ENCODE measurements around the gene SMPDL3A.

The SMPDL3A gene

DNA sequence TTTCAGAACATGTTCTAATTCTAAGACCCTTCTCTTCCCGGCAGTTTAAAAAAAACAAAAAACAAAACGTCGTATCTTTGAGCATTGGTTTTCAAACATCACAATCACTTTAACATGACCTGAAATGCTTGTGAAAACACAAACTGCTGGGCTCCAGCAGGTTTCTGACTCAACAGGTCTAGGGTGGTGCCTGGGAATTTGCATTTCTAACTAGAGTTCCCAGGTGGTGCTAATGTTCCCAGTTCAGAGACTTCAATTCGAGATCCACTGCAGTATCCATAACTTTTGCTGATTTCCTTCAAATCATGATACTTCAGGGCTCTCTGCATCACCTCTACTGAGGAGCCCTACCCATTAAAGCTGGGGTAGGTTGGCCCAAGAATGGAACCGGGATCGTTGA lies 850 bp upstream of the SMPDL3A start:
- H3K4me1 Mint-ChIP-seq: peaks cover 37% of the 10 kb centered on the region
- TF ChIP-seq, protein P1, sequence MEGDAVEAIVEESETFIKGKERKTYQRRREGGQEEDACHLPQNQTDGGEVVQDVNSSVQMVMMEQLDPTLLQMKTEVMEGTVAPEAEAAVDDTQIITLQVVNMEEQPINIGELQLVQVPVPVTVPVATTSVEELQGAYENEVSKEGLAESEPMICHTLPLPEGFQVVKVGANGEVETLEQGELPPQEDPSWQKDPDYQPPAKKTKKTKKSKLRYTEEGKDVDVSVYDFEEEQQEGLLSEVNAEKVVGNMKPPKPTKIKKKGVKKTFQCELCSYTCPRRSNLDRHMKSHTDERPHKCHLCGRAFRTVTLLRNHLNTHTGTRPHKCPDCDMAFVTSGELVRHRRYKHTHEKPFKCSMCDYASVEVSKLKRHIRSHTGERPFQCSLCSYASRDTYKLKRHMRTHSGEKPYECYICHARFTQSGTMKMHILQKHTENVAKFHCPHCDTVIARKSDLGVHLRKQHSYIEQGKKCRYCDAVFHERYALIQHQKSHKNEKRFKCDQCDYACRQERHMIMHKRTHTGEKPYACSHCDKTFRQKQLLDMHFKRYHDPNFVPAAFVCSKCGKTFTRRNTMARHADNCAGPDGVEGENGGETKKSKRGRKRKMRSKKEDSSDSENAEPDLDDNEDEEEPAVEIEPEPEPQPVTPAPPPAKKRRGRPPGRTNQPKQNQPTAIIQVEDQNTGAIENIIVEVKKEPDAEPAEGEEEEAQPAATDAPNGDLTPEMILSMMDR (IDR thresholded peaks at IDR 0.05): no peak
- no peaks in the 10 kb centered on the region for H3K36me3 Mint-ChIP-seq (ENCODE audit: low read depth)
- peaks cover 19% of the 10 kb centered on the region for H3K27me3 Mint-ChIP-seq (ENCODE audit: low read depth, poor library complexity)
- no peaks in the 10 kb centered on the region for H3K9me3 Mint-ChIP-seq
- DNase-seq: no peak
- H3K4me3 Mint-ChIP-seq: peak overlapping the region; percentile 83
- no peak overlapping the region for H3K27ac Mint-ChIP-seq

DNA sequence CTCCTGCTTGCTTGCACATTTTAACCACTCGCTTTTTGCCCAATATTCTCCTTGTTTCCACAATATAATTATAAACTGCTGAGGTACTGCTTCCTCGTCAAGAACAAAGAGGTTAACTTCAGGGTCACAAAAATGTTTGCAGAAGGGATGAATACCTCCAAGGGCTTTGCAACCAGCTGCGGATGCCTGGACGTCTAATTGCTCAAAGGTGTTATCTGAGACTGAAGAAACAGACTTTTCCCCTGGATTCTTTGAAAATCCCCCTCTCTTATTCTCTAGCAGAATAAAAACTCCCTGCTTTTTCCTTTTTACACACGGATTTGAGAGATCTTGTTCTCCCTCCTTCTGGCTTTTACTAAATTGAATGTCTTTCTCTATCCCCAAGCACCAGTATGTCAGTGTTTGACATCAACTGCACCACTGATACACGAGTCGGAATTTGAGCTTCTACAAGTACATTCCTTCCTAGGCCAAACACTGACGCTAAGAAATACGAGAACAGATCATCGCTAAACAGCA lies 336 bp upstream of the SMPDL3A start:
- no peaks in the 10 kb centered on the region for H3K9me3 Mint-ChIP-seq
- H3K27me3 Mint-ChIP-seq (ENCODE audit: low read depth, poor library complexity): peaks cover 19% of the 10 kb centered on the region
- TF ChIP-seq, protein P1 (IDR thresholded peaks at IDR 0.05): no peak
- H3K4me1 Mint-ChIP-seq: peaks cover 33% of the 10 kb centered on the region
- H3K36me3 Mint-ChIP-seq (ENCODE audit: low read depth): no peaks in the 10 kb centered on the region
- H3K27ac Mint-ChIP-seq: peak overlapping the region; percentile 80
- no peak for DNase-seq
- H3K4me3 Mint-ChIP-seq: peak overlapping the region; percentile 83

DNA sequence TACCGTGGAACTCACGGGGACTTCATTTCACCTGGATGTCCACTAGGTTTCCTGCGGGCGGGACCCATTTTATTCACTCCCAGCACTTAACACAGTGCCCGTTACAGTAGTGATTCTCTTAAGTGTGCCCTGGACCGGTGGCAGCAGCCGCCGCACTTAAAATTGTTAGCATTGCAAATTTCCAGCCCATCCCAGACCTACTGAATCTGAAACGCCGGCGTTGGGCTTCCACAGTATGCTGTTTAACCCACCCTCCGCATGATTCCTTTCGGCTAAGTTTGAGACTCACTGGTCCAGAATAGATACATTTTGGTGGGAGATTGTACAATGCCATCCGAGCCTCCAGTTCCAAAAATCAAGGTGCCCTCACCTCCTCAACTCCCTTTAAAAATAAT lies 967 bp downstream of the SMPDL3A start:
- no peaks in the 10 kb centered on the region for H3K36me3 Mint-ChIP-seq (ENCODE audit: low read depth)
- peak overlapping the region; percentile 83 for H3K4me3 Mint-ChIP-seq
- H3K4me1 Mint-ChIP-seq: peaks cover 32% of the 10 kb centered on the region
- DNase-seq: no peak
- peaks cover 19% of the 10 kb centered on the region for H3K27me3 Mint-ChIP-seq (ENCODE audit: low read depth, poor library complexity)
- peak overlapping the region; percentile 98 for H3K27ac Mint-ChIP-seq
- H3K9me3 Mint-ChIP-seq: no peaks in the 10 kb centered on the region
- TF ChIP-seq, protein P1 (IDR thresholded peaks at IDR 0.05): no peak

GRCh38 chr6:122790423-122791309 lies 1.6 kb downstream of the SMPDL3A start:
- Mint-ChIP-seq H3K36me3 (ENCODE audit: low read depth) (no peaks in the 10 kb centered on the region), H3K9me3 (no peaks in the 10 kb centered on the region), H3K27me3 (ENCODE audit: low read depth, poor library complexity) (peaks cover 19% of the 10 kb centered on the region), H3K27ac (no peak overlapping the region), H3K4me3 (peak overlapping the region; percentile 83), H3K4me1 (peaks cover 32% of the 10 kb centered on the region)
- TF ChIP-seq, protein P1 (IDR thresholded peaks at IDR 0.05): no peak
- no peak for DNase-seq

DNA sequence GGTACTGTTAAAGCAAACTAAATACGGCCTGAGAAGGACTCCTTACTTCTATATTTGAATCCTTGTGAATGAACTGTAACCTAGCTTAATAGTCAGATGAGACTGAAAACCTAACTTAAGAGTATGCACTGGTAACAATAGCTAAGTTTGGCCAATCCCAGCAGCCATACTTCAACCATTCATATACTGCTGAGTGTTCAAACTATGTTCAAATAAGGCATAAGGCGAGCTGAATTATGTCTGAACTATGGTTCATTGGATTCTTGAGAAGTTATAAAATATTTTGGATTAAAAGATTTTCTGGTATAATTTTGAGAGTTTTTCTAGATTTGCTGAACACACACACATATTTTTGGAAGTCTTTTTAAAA lies 2.2 kb downstream of the SMPDL3A start:
- H3K4me3 Mint-ChIP-seq: peak overlapping the region; percentile 83
- DNase-seq: no peak
- TF ChIP-seq, protein P1 (IDR thresholded peaks at IDR 0.05): no peak
- H3K9me3 Mint-ChIP-seq: no peaks in the 10 kb centered on the region
- H3K36me3 Mint-ChIP-seq (ENCODE audit: low read depth): no peaks in the 10 kb centered on the region
- H3K27ac Mint-ChIP-seq: no peak overlapping the region
- peaks cover 32% of the 10 kb centered on the region for H3K4me1 Mint-ChIP-seq
- H3K27me3 Mint-ChIP-seq (ENCODE audit: low read depth, poor library complexity): peaks cover 14% of the 10 kb centered on the region

All from nephron progenitor cell (in vitro differentiated cells).